ENCODE measurements around the gene IGF2BP2. TPM values are rescaled to one million over a fixed set of nuclear protein-coding genes. Genes with fewer than 3 reads are reported as not detected.

Gene IGF2BP2
- total and polyA plus RNA-seq, 2 of the 13 experiments (the other 11 are each of a cell fraction or from before 2014, with no cell fraction given) = 6.5 to 46.0 TPM

GRCh38 chr3:185825639-185826481 lies 1.0 kb upstream of the IGF2BP2 start (continued):
- TF ChIP-seq ZNF597 (CRISPR knock-in tag; IDR thresholded peaks at IDR 0.05) (no peak), PRDM10 (CRISPR knock-in tag; IDR thresholded peaks at IDR 0.05; ENCODE audit: low read depth) (no peak), ZNF574 (CRISPR knock-in tag; IDR thresholded peaks at IDR 0.05) (peak; percentile 60), SUZ12 (IDR thresholded peaks at IDR 0.05; ENCODE audit: low read depth, low read length) (no peak), ZNF570 (CRISPR knock-in tag; IDR thresholded peaks at IDR 0.05; ENCODE audit: borderline replicate concordance) (no peak), ISX (CRISPR knock-in tag; conservative IDR thresholded peaks at IDR 0.05) (no peak), MAFG (CRISPR knock-in tag; IDR thresholded peaks at IDR 0.05) (no peak), PRMT3 (CRISPR knock-in tag; IDR thresholded peaks at IDR 0.05; ENCODE audit: borderline replicate concordance, low read depth) (no peak)
- TF ChIP-seq, protein P1, sequence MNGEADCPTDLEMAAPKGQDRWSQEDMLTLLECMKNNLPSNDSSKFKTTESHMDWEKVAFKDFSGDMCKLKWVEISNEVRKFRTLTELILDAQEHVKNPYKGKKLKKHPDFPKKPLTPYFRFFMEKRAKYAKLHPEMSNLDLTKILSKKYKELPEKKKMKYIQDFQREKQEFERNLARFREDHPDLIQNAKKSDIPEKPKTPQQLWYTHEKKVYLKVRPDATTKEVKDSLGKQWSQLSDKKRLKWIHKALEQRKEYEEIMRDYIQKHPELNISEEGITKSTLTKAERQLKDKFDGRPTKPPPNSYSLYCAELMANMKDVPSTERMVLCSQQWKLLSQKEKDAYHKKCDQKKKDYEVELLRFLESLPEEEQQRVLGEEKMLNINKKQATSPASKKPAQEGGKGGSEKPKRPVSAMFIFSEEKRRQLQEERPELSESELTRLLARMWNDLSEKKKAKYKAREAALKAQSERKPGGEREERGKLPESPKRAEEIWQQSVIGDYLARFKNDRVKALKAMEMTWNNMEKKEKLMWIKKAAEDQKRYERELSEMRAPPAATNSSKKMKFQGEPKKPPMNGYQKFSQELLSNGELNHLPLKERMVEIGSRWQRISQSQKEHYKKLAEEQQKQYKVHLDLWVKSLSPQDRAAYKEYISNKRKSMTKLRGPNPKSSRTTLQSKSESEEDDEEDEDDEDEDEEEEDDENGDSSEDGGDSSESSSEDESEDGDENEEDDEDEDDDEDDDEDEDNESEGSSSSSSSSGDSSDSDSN (CRISPR knock-in tag; IDR thresholded peaks at IDR 0.05) = peak; percentile 89
- TF ChIP-seq, protein P2, sequence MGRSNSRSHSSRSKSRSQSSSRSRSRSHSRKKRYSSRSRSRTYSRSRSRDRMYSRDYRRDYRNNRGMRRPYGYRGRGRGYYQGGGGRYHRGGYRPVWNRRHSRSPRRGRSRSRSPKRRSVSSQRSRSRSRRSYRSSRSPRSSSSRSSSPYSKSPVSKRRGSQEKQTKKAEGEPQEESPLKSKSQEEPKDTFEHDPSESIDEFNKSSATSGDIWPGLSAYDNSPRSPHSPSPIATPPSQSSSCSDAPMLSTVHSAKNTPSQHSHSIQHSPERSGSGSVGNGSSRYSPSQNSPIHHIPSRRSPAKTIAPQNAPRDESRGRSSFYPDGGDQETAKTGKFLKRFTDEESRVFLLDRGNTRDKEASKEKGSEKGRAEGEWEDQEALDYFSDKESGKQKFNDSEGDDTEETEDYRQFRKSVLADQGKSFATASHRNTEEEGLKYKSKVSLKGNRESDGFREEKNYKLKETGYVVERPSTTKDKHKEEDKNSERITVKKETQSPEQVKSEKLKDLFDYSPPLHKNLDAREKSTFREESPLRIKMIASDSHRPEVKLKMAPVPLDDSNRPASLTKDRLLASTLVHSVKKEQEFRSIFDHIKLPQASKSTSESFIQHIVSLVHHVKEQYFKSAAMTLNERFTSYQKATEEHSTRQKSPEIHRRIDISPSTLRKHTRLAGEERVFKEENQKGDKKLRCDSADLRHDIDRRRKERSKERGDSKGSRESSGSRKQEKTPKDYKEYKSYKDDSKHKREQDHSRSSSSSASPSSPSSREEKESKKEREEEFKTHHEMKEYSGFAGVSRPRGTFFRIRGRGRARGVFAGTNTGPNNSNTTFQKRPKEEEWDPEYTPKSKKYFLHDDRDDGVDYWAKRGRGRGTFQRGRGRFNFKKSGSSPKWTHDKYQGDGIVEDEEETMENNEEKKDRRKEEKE (IDR thresholded peaks at IDR 0.05) = no peak
